OCI-LY7 (cell line): ENCODE measurements around the gene OPRM1. TPM values are rescaled to one million over a fixed set of nuclear protein-coding genes. Genes with fewer than 3 reads are reported as not detected.

Experiments
- BruUV-seq: library from RNA; stranded (reverse); fragments of 400-500 nt; replicated peaks from 2 replicates; lab custom pipeline; 2021; lab: Mats Ljungman, UMichigan
- CTCF ChIA-PET: fragments of 300-600 bp; sonication (Branson Sonifier 250); formaldehyde crosslinking; loops from one replicate; lab custom pipeline; 2022; ENCODE audit warnings: antibody characterized with exemption; ENCODE audit not compliant: unreplicated experiment; lab: Charles Lee
- POLR2A ChIA-PET: fragments of 300-600 bp; sonication (Branson Sonifier 250); formaldehyde crosslinking; loops from one replicate; lab custom pipeline; 2022; ENCODE audit warnings: antibody characterized with exemption; lab: Charles Lee
- DNase-seq: peaks from one replicate; pipeline ENCODE4 v3.0.0-alpha.2; 2015; ENCODE audit warnings: low spot score
- H2AFZ ChIP-seq: fragments of 200-600 bp; sonication (generic), shearing (Covaris generic); 2 replicates; pipeline ENCODE4 v1.6.1; 2014; ENCODE audit warnings: mild to moderate bottlenecking, antibody characterized with exemption, low read length, moderate library complexity
- H3K27ac ChIP-seq: fragments of 200-600 bp; sonication (generic); 2 replicates; pipeline ENCODE4 v1.5.1; 2014; ENCODE audit warnings: mixed run types, low read depth, mild to moderate bottlenecking, moderate library complexity, low read length, inconsistent platforms; ENCODE audit not compliant: poor library complexity, severe bottlenecking
- H3K36me3 ChIP-seq: fragments of 200-600 bp; sonication (generic); 2 replicates; pipeline ENCODE4 v1.6.1; 2014; ENCODE audit warnings: mild to moderate bottlenecking, antibody characterized with exemption, low read length, moderate library complexity, mixed read lengths; ENCODE audit not compliant: insufficient read depth
- H3K4me1 ChIP-seq: fragments of 200-600 bp; sonication (generic); 2 replicates; pipeline ENCODE4 v1.5.1; 2014; ENCODE audit warnings: mild to moderate bottlenecking, low read length; ENCODE audit not compliant: insufficient read depth, poor library complexity, severe bottlenecking
- H3K4me2 ChIP-seq: fragments of 200-600 bp; sonication (generic); 2 replicates; pipeline ENCODE4 v1.6.1; 2014; ENCODE audit warnings: mild to moderate bottlenecking, low read length
- H3K4me3 ChIP-seq: fragments of 200-600 bp; sonication (generic); 2 replicates; pipeline ENCODE4 v1.5.1; 2014; ENCODE audit warnings: mild to moderate bottlenecking, low read depth, low read length; ENCODE audit not compliant: poor library complexity, severe bottlenecking
- H3K79me2 ChIP-seq: fragments of 200-600 bp; sonication (generic); 2 replicates; pipeline ENCODE4 v1.6.1; 2016; ENCODE audit warnings: low read depth, mild to moderate bottlenecking, low read length, moderate library complexity, mixed read lengths; ENCODE audit not compliant: insufficient read depth
- H3K9me2 ChIP-seq: fragments of 200-600 bp; sonication (generic); 2 replicates; pipeline ENCODE4 v1.6.1; 2016; ENCODE audit warnings: mild to moderate bottlenecking, low read length, mixed read lengths; ENCODE audit not compliant: insufficient read depth
- H3K9me3 ChIP-seq: fragments of 200-600 bp; sonication (generic); 2 replicates; pipeline ENCODE4 v1.6.1; 2014; ENCODE audit warnings: mild to moderate bottlenecking, mixed run types, low read length, mixed read lengths
- H4K20me1 ChIP-seq: fragments of 200-600 bp; sonication (generic); 2 replicates; pipeline ENCODE4 v1.6.1; 2014; ENCODE audit warnings: mild to moderate bottlenecking, antibody characterized with exemption, low read length, moderate library complexity, mixed read lengths; ENCODE audit not compliant: insufficient read depth
- EZH2phosphoT487 ChIP-seq: fragments of 200-600 bp; sonication (generic); IDR thresholded peaks from 2 replicates; pipeline ENCODE4 v1.6.1; 2018; ENCODE audit warnings: low read depth, borderline replicate concordance, mild to moderate bottlenecking, mixed run types, antibody characterized with exemption, low read length, moderate library complexity, mixed read lengths
- intact Hi-C: fragments of 100-400 bp; cut with micrococcal nuclease; formaldehyde crosslinking; loops from one replicate; pipeline ENCODE4 v1.10.0; 2022; ENCODE audit not compliant: unreplicated experiment
- total RNA-seq, 2 experiments: library from RNA; depleted of rRNA in 1 of 2; stranded (reverse); fragments of >200 nt in 1 of 2; shearing (Covaris generic) in 1 of 2; gene quantifications; 2 replicates each; pipeline ENCODE4 v1.2.3, GENCODE V29; 2014 to 2022
- TF ChIP-seq, protein P1 (sequence below): fragments of 200-600 bp; sonication (generic); conservative IDR thresholded peaks from 2 replicates; pipeline ENCODE4 v1.5.1; 2014; ENCODE audit warnings: mild to moderate bottlenecking, antibody characterized with exemption, low read length, moderate library complexity, mixed read lengths

The OPRM1 gene
- total RNA-seq, 2 experiments from 2014 or later, result not detected

DNA sequence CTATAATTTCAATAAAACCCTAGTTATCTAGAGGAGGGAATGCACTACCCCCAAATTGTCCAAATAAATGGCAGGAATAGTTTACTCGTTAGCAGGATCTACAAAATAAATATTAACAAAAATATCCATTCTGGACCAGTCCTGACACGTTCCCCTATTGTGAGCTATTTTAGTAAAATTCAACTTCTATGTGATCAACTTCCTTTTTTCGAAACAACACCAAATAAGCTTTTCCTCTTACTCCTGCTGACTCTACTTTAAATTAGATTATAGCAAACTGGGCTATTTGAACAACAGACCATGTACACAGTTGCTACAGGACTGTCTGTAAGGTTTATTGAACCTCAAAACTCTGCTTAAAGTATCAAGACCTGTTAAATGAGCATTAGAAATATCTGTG, 163.3 kb downstream of the OPRM1 start:
- H3K4me2 ChIP-seq, result no peak overlapping the region
- TF ChIP-seq, protein P1, sequence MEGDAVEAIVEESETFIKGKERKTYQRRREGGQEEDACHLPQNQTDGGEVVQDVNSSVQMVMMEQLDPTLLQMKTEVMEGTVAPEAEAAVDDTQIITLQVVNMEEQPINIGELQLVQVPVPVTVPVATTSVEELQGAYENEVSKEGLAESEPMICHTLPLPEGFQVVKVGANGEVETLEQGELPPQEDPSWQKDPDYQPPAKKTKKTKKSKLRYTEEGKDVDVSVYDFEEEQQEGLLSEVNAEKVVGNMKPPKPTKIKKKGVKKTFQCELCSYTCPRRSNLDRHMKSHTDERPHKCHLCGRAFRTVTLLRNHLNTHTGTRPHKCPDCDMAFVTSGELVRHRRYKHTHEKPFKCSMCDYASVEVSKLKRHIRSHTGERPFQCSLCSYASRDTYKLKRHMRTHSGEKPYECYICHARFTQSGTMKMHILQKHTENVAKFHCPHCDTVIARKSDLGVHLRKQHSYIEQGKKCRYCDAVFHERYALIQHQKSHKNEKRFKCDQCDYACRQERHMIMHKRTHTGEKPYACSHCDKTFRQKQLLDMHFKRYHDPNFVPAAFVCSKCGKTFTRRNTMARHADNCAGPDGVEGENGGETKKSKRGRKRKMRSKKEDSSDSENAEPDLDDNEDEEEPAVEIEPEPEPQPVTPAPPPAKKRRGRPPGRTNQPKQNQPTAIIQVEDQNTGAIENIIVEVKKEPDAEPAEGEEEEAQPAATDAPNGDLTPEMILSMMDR, result no peak
- TF ChIP-seq EZH2phosphoT487, result no peak
- H2AFZ ChIP-seq, result no peak overlapping the region
- H3K9me2 ChIP-seq, result no peaks in the 10 kb centered on the region; the same call in 1 of the 2 replicates
- intact Hi-C loops, result no loop called here
- no peaks in the 10 kb centered on the region for H3K9me3 ChIP-seq
- BruUV-seq, result no TSS peak
- CTCF ChIA-PET, result no interaction called here
- no peaks in the 10 kb centered on the region for H3K4me1 ChIP-seq
- H4K20me1 ChIP-seq, result no peaks in the 10 kb centered on the region
- POLR2A ChIA-PET, result no interaction called here
- DNase-seq, result no peak
- H3K79me2 ChIP-seq, result no peaks in the 10 kb centered on the region
- no peak overlapping the region for H3K27ac ChIP-seq
- no peak overlapping the region for H3K4me3 ChIP-seq
- H3K36me3 ChIP-seq, result no peaks in the 10 kb centered on the region

DNA sequence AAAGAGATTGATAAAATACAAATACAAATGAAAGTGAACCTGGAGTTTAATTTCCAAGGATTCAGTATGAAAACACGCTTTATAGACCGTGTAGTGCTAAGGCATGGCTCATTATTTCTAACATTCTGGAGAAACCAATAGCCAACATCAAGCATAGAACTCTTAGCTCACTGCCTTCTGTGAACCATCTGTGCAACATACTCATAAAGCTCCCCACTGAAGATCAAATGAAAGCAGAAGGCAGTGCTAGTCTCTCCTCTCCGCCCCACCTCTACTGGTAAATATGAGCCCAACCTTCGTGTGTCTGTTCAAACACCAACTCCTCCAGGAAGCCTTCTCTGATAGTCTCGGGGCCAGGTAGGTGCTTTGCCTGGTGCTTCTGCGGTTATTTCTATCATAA, 163.9 kb downstream of the OPRM1 start:
- BruUV-seq, result no TSS peak
- CTCF ChIA-PET, result no interaction called here

DNA sequence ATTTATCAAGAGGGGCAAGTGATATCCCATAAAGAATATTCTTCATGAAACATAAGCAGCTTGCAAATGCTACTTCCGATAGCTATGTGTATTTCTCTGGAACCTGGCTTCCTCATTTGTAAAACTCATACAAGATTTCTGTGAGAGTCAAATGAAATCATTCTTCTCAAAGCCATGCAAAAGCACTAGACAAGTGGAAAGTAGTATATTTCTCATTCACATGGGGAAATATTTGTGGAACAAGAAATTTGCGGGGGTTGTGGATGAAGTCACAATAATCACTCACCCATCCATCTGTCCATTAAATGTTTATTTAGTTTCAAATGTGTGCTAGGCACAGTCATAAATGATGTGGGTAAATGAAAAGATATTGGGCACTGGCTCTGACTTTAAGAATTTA, 167.1 kb downstream of the OPRM1 start:
- Histone ChIP-seq H3K36me3 (no peaks in the 10 kb centered on the region), H3K4me1 (no peaks in the 10 kb centered on the region), H3K9me3 (no peaks in the 10 kb centered on the region), H3K79me2 (no peaks in the 10 kb centered on the region), H2AFZ (no peak overlapping the region), H3K27ac (no peak overlapping the region), H3K9me2 (no peaks in the 10 kb centered on the region; the same call in 1 of the 2 replicates), H3K4me3 (no peak overlapping the region), H4K20me1 (no peaks in the 10 kb centered on the region), H3K4me2 (no peak overlapping the region)
- BruUV-seq, result no TSS peak
- POLR2A ChIA-PET, result interaction anchor here (0.7 kb wide), 1 partner anchor 392 kb away, joined by 3 read pairs; no protein-coding TSS in a partner anchor
- no peak for TF ChIP-seq EZH2phosphoT487
- TF ChIP-seq, protein P1, result no peak
- CTCF ChIA-PET, result no interaction called here
- no peak for DNase-seq
- intact Hi-C loops, result no loop called here

More for the DNA sequence above, 163.9 kb downstream of the OPRM1 start:
- no peak for DNase-seq
- Histone ChIP-seq H3K4me3 (no peak overlapping the region), H3K79me2 (no peaks in the 10 kb centered on the region), H3K9me3 (no peaks in the 10 kb centered on the region), H3K4me1 (no peaks in the 10 kb centered on the region), H3K4me2 (no peak overlapping the region), H3K27ac (no peak overlapping the region), H3K9me2 (no peaks in the 10 kb centered on the region; the same call in 1 of the 2 replicates), H4K20me1 (no peaks in the 10 kb centered on the region), H3K36me3 (no peaks in the 10 kb centered on the region), H2AFZ (no peak overlapping the region)
- TF ChIP-seq EZH2phosphoT487, result no peak
- TF ChIP-seq, protein P1, result no peak
- POLR2A ChIA-PET, result no interaction called here
- intact Hi-C loops, result no loop called here
